HG02610 (cell line): Measurements from ENCODE around the gene S100P.
"Not testable (repeated sequence)": the region's sequence is repeated elsewhere in the genome, so short reads cannot be mapped to it uniquely, and the experiment has no call there.

ENCODE experiments used
- ATAC-seq: cut with Tn5 transposase; IDR thresholded peaks from one replicate; pipeline ENCODE4 v1.9.1; 2021; ENCODE audit warnings: mild to moderate bottlenecking, moderate library complexity; ENCODE audit not compliant: unreplicated experiment

Gene S100P

GRCh38 chr4:6720202-6720699, 26.6 kb downstream of the S100P start:
- no peak for ATAC-seq

GRCh38 chr4:6721121-6721520, 27.4 kb downstream of the S100P start:
- ATAC-seq = no peak

GRCh38 chr4:6722891-6723290, 29.2 kb downstream of the S100P start:
- no peak for ATAC-seq

- no peak for ATAC-seq
These were observed 30.2 kb downstream of the S100P start for GRCh38 chr4:6723851-6724250.

GRCh38 chr4:6724421-6725111, 30.9 kb downstream of the S100P start:
- no peak for ATAC-seq

- ATAC-seq = not testable (repeated sequence)
These were observed 31.8 kb downstream of the S100P start for GRCh38 chr4:6725427-6725961.

- no peak for ATAC-seq
These were observed 33.6 kb downstream of the S100P start for GRCh38 chr4:6727081-6727942.

- ATAC-seq = no peak
These were observed 34.2 kb downstream of the S100P start for GRCh38 chr4:6727943-6728250.

- no peak for ATAC-seq
These were observed 34.8 kb downstream of the S100P start for GRCh38 chr4:6728320-6729029.

- ATAC-seq = no peak
These were observed 37.1 kb downstream of the S100P start for GRCh38 chr4:6730603-6731317.

- no peak for ATAC-seq
These were observed 37.6 kb downstream of the S100P start for GRCh38 chr4:6731318-6731675.

- no peak for ATAC-seq
These were observed 38.1 kb downstream of the S100P start for GRCh38 chr4:6731780-6732179.

- ATAC-seq = no peak
These were observed 39.0 kb downstream of the S100P start for GRCh38 chr4:6732441-6733357.

- ATAC-seq = no peak
These were observed 39.9 kb downstream of the S100P start for GRCh38 chr4:6733358-6734164.

GRCh38 chr4:6734165-6734786, 40.6 kb downstream of the S100P start:
- ATAC-seq = no peak

GRCh38 chr4:6739920-6740319, 46.2 kb downstream of the S100P start:
- no peak for ATAC-seq

GRCh38 chr4:6740347-6740746, 46.7 kb downstream of the S100P start:
- no peak for ATAC-seq

GRCh38 chr4:6742507-6742906, 48.8 kb downstream of the S100P start:
- no peak for ATAC-seq
